Thoracic aorta (tissue), 2 donors: ENCODE results near the gene DTYMK. TPM values are rescaled to one million over a fixed set of nuclear protein-coding genes. Genes with fewer than 3 reads are reported as not detected.

Experiments
- ATAC-seq: fragments of 150-250 bp; one replicate; pipeline ENCODE4 v1.8.0; 2017; ENCODE audit warnings: low read depth; ENCODE audit not compliant: insufficient number of reproducible peaks, low FRiP score
- DNase-seq: peaks from one replicate; pipeline ENCODE4 v3.0.0-alpha.2; 2020; ENCODE audit warnings: low spot score
- H3K27ac ChIP-seq, 2 donors: fragments of 200-600 bp; sonication (generic); 1 replicate in 1 of 2; 2 replicates in 1 of 2; pipeline ENCODE4 v1.5.1; 2016; ENCODE audit warnings: mild to moderate bottlenecking in 2 of 2, moderate library complexity in 2 of 2
- H3K27me3 ChIP-seq: fragments of 200-600 bp; sonication (generic); replicated peaks from 2 replicates; pipeline ENCODE4 v1.6.0; 2016; ENCODE audit warnings: mild to moderate bottlenecking; ENCODE audit not compliant: insufficient read depth
- H3K36me3 ChIP-seq: fragments of 200-600 bp; sonication (generic); one replicate; pipeline ENCODE4 v1.5.1; 2016
- H3K4me1 ChIP-seq, 2 donors: fragments of 200-600 bp; sonication (generic); 1 replicate in 1 of 2; 2 replicates in 1 of 2; pipeline versions ENCODE4 v1.5.1 to v1.6.0; 2016; ENCODE audit warnings: low read depth in 2 of 2, mild to moderate bottlenecking in 1 of 2; ENCODE audit not compliant: control insufficient read depth in 1 of 2
- H3K4me3 ChIP-seq: fragments of 200-600 bp; sonication (generic); 2 replicates; pipeline ENCODE4 v1.5.1; 2016; ENCODE audit warnings: mild to moderate bottlenecking
- H3K9me3 ChIP-seq: fragments of 200-600 bp; sonication (generic); 2 replicates; pipeline ENCODE4 v1.5.1; 2016
- total RNA-seq, 2 donors: library from RNA; depleted of rRNA; stranded (reverse); fragments of >200 nt; gene quantifications; one replicate each; pipeline versions ENCODE4 v1.1.0 to v1.2.3, GENCODE V29; 2016
- TF ChIP-seq, protein P1 (sequence below): fragments of 200-600 bp; sonication (generic); IDR thresholded peaks from one replicate; pipeline ENCODE4 v1.5.1; 2019; ENCODE audit warnings: antibody characterized with exemption

Gene DTYMK
- total RNA-seq, 2 donors from 2014 or later: 6.2 to 6.4 TPM

DNA sequence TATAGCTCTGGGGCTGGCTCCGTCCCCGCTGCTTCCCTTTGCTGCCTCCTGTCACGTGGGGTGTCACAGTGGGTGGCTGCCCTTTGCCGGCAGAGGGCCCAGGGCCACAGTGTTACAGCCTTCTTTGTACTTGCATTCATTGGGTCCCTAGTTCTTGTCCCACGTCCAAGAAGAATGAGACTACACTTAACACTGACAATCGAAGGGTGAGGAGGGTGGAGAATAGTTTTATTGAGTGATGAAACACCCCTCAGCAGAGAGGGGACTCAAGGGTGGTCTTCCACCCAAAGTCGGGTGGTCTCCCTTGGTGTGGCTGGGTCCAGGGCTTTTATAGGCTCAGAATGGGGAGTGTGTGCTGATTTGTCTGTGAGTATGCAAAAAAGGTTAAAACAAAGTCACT lies 47.2 kb downstream of the DTYMK start:
- no peaks in the 10 kb centered on the region for H3K27me3 ChIP-seq
- no peaks in the 10 kb centered on the region for H3K9me3 ChIP-seq
- DNase-seq: no peak
- H3K36me3 ChIP-seq: no peaks in the 10 kb centered on the region
- peaks cover 21 to 39% of the 10 kb centered on the region in 2 donors for H3K4me1 ChIP-seq
- TF ChIP-seq, protein P1, sequence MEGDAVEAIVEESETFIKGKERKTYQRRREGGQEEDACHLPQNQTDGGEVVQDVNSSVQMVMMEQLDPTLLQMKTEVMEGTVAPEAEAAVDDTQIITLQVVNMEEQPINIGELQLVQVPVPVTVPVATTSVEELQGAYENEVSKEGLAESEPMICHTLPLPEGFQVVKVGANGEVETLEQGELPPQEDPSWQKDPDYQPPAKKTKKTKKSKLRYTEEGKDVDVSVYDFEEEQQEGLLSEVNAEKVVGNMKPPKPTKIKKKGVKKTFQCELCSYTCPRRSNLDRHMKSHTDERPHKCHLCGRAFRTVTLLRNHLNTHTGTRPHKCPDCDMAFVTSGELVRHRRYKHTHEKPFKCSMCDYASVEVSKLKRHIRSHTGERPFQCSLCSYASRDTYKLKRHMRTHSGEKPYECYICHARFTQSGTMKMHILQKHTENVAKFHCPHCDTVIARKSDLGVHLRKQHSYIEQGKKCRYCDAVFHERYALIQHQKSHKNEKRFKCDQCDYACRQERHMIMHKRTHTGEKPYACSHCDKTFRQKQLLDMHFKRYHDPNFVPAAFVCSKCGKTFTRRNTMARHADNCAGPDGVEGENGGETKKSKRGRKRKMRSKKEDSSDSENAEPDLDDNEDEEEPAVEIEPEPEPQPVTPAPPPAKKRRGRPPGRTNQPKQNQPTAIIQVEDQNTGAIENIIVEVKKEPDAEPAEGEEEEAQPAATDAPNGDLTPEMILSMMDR: no peak
- no peak overlapping the region for H3K27ac ChIP-seq
- no peak overlapping the region for H3K4me3 ChIP-seq
- ATAC-seq: no peak

DNA sequence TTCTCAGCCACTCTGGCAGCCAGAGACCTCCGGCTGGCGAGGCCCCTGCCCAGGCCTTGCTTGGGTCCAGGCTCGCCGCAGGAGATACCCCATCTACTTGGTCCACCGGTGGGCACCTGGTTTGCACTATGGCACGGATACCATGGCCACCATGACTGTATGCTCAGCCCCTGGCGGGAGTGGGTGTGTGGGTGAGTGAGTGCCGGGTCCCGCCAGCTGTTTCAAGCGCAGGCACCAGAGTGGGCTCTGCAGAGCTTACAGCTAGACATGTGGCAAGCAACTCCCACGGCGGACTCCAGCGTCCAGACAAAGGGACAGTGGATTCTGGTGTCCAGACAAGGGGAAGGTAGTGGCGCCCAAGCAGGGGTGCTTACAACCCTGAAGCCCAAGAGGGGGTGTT lies 47.7 kb downstream of the DTYMK start:
- DNase-seq (no peak), ATAC-seq (no peak)
- TF ChIP-seq, protein P1: no peak
- H3K36me3 ChIP-seq: no peaks in the 10 kb centered on the region
- no peaks in the 10 kb centered on the region for H3K9me3 ChIP-seq
- H3K27ac ChIP-seq: no peak overlapping the region
- no peaks in the 10 kb centered on the region for H3K27me3 ChIP-seq
- H3K4me1 ChIP-seq: peaks cover 21 to 39% of the 10 kb centered on the region in 2 donors
- peak overlapping the region; percentile 93 for H3K4me3 ChIP-seq

GRCh38 chr2:241637795-241638660 lies 48.6 kb downstream of the DTYMK start:
- peaks cover 21 to 39% of the 10 kb centered on the region in 2 donors for H3K4me1 ChIP-seq
- H3K27me3 ChIP-seq: no peaks in the 10 kb centered on the region
- peak overlapping the region; percentile 93 for H3K4me3 ChIP-seq
- H3K9me3 ChIP-seq: no peaks in the 10 kb centered on the region
- TF ChIP-seq, protein P1: no peak
- H3K27ac ChIP-seq: peak overlapping the region; percentile 96 to 98
- DNase-seq (no peak), ATAC-seq (peak; percentile 7)
- peaks cover 6% of the 10 kb centered on the region for H3K36me3 ChIP-seq

DNA sequence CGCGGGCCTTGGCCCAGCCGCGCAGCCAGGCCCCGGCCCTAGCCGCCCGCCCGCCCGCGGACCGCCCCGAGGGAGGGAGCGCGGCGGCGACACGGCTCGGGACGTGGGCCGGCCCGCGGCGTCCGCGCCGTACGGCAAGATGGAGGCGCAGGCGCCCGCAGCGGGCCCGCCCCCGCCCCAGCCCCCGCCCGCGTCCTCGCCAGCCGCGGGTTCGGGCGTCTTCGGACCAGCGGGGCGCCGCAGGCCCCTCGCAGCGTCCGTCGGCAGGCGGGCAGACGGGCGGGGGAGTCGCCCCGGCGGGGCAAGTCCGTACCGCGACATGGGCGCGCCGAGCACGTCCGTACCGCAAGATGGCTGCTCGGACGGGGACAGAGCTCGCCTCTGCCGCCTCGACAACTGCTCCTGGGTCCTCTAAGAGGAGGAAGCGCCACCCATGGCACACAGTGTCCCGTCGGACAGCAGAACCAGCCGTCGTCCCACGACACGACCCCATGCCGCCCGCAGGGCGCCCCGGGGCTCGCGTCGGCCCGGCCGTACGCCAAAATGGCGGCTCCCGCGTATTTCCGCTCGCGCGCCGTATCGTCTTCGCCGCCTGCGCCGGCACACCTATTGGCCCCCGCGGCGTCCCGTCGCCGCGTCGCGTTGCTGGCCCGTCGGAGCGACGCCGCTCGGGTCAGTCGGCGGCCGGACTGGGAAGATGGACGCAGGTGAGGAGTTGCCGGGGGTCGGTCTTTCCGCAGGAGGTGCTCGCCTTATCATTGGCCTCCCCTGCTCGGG lies 49.4 kb downstream of the DTYMK start, which contains the start of the genes ATG4B and THAP4:
ATG4B (plus strand) TSS at position 676 of the 777 bp plus-strand sequence; CDS start at position 698, 22 bp downstream.
THAP4 (minus strand) TSS at position 141 of the 777 bp plus-strand sequence. CDS start 141 bp downstream, outside the sequence.
- DNase-seq (peak; percentile 28), ATAC-seq (peak; percentile 57)
- TF ChIP-seq, protein P1: no peak
- Histone ChIP-seq H3K27ac (peak within 1 kb of the TSS; percentile 96 to 98), H3K9me3 (no peaks in the 10 kb centered on the region), H3K4me1 (peaks cover 21 to 39% of the 10 kb centered on the region in 2 donors), H3K36me3 (peaks cover 13% of the 10 kb centered on the region), H3K27me3 (no peaks in the 10 kb centered on the region), H3K4me3 (peak within 1 kb of the TSS; percentile 93)
